IMR-90 (cell line): ENCODE measurements around the gene EEPD1. TPM values are rescaled to one million over a fixed set of nuclear protein-coding genes. Genes with fewer than 3 reads are reported as not detected.
A peak's percentile ranks its signal among the peaks of the same experiment; 100 is the strongest.

Experiments used
- ATAC-seq: fragments of 200-7000 bp; cut with Tn5 transposase; 2 replicates; pipeline ENCODE4 v1.9.1; 2020; ENCODE audit warnings: low read depth, mild to moderate bottlenecking, moderate library complexity
- BruUV-seq: library from RNA; stranded (reverse); fragments of 400-500 nt; replicated peaks from 2 replicates; lab custom pipeline; 2021; lab: Mats Ljungman, UMichigan
- CTCF ChIA-PET: fragments of 300-600 bp; formaldehyde crosslinking; extraction: SDS; loops from one replicate; lab custom pipeline; 2021; ENCODE audit warnings: antibody characterized with exemption; lab: Yijun Ruan, JAX
- POLR2A ChIA-PET: fragments of 300-600 bp; sonication (Branson Sonifier 250); formaldehyde crosslinking; loops from one replicate; lab custom pipeline; 2022; ENCODE audit warnings: antibody characterized with exemption; ENCODE audit not compliant: unreplicated experiment; lab: Charles Lee
- DNase-seq: peaks from one replicate; pipeline ENCODE4 v3.0.0; 2013
- H2AFZ ChIP-seq: replicated peaks from 2 replicates; pipeline ENCODE3; 2013; ENCODE audit warnings: low read length, mild to moderate bottlenecking; ENCODE audit not compliant: poor library complexity
- H2AK5ac ChIP-seq: 2 replicates; pipeline ENCODE4 v1.6.1; 2013; ENCODE audit warnings: low read depth, low read length, inconsistent platforms
- H2AK9ac ChIP-seq: replicated peaks from 2 replicates; pipeline ENCODE3; 2013; ENCODE audit warnings: mild to moderate bottlenecking, low read depth, low read length, moderate library complexity; ENCODE audit not compliant: poor library complexity
- H2BK120ac ChIP-seq: 2 replicates; pipeline ENCODE4 v1.6.1; 2013; ENCODE audit warnings: low read depth, low read length, inconsistent platforms
- H2BK15ac ChIP-seq: 3 replicates; pipeline ENCODE4 v1.6.1; 2013; ENCODE audit warnings: low read depth, low read length, inconsistent platforms
- H2BK20ac ChIP-seq: 2 replicates; pipeline ENCODE4 v1.6.1; 2013; ENCODE audit warnings: low read depth, mild to moderate bottlenecking, inconsistent platforms, low read length, moderate library complexity
- H2BK5ac ChIP-seq: 2 replicates; pipeline ENCODE4 v1.6.1; 2013; ENCODE audit warnings: mild to moderate bottlenecking, low read depth, low read length, inconsistent platforms; ENCODE audit not compliant: poor library complexity, severe bottlenecking
- H3K14ac ChIP-seq: replicated peaks from 2 replicates; pipeline ENCODE4 v1.6.1; 2013; ENCODE audit warnings: low read depth, low read length, inconsistent platforms
- H3K18ac ChIP-seq: 2 replicates; pipeline ENCODE4 v1.6.1; 2013; ENCODE audit warnings: low read depth, low read length, control low read depth
- H3K23ac ChIP-seq: 2 replicates; pipeline ENCODE4 v1.6.1; 2013; ENCODE audit warnings: low read depth, low read length, inconsistent platforms
- H3K27ac ChIP-seq: 2 replicates; pipeline ENCODE4 v1.5.1; 2013; ENCODE audit warnings: mild to moderate bottlenecking, control low read depth, low read length; ENCODE audit not compliant: insufficient read depth
- H3K27me3 ChIP-seq: 2 replicates; pipeline ENCODE4 v1.6.1; 2013; ENCODE audit warnings: low read length; ENCODE audit not compliant: control insufficient read depth, insufficient read depth
- H3K36me3 ChIP-seq: 2 replicates; pipeline ENCODE4 v1.6.1; 2013; ENCODE audit warnings: low read length, mixed read lengths; ENCODE audit not compliant: control insufficient read depth, insufficient read depth
- H3K4ac ChIP-seq: 2 replicates; pipeline ENCODE4 v1.6.1; 2013; ENCODE audit warnings: low read depth, low read length, inconsistent platforms
- H3K4me1 ChIP-seq: 2 replicates; pipeline ENCODE4 v1.6.1; 2013; ENCODE audit warnings: low read length, mixed read lengths; ENCODE audit not compliant: control insufficient read depth, insufficient read depth
- H3K4me2 ChIP-seq: 2 replicates; pipeline ENCODE4 v1.6.1; 2013; ENCODE audit warnings: low read depth, mild to moderate bottlenecking, control low read depth, low read length, moderate library complexity
- H3K4me3 ChIP-seq: 2 replicates; pipeline ENCODE4 v1.5.1; 2013; ENCODE audit warnings: low read depth, mild to moderate bottlenecking, control low read depth, low read length, moderate library complexity; ENCODE audit not compliant: insufficient read depth
- H3K56ac ChIP-seq: 2 replicates; pipeline ENCODE4 v1.6.1; 2013; ENCODE audit warnings: low read length, inconsistent platforms; ENCODE audit not compliant: insufficient read depth; ENCODE audit errors: extremely low read depth
- H3K79me1 ChIP-seq, 2 experiments: 2 replicates each; pipeline ENCODE4 v1.6.1; 2013; ENCODE audit warnings: low read length in 2 of 2, inconsistent platforms in 1 of 2, low read depth in 1 of 2
- H3K9ac ChIP-seq: 2 replicates; pipeline ENCODE4 v1.6.1; 2013; ENCODE audit warnings: low read depth, low read length, control low read depth
- H3K9me1 ChIP-seq: 2 replicates; pipeline ENCODE4 v1.6.1; 2013; ENCODE audit warnings: low read length, inconsistent platforms; ENCODE audit not compliant: insufficient read depth
- H3K9me3 ChIP-seq: 2 replicates; pipeline ENCODE4 v1.6.1; 2013; ENCODE audit warnings: low read length; ENCODE audit not compliant: control insufficient read depth, insufficient read depth
- H4K20me1 ChIP-seq: 2 replicates; pipeline ENCODE4 v1.6.1; 2013; ENCODE audit warnings: low read length, inconsistent platforms; ENCODE audit not compliant: insufficient read depth
- H4K5ac ChIP-seq: 2 replicates; pipeline ENCODE4 v1.6.1; 2013; ENCODE audit warnings: mild to moderate bottlenecking, low read depth, low read length, control low read depth
- H4K8ac ChIP-seq, 2 experiments: 2 replicates each; pipeline ENCODE4 v1.6.1; 2013; ENCODE audit warnings: low read depth in 2 of 2, low read length in 2 of 2, control low read depth in 1 of 2, inconsistent platforms in 1 of 2
- H4K91ac ChIP-seq: 2 replicates; pipeline ENCODE4 v1.6.1; 2013; ENCODE audit warnings: low read depth, low read length, inconsistent platforms; ENCODE audit not compliant: insufficient read depth
- BHLHE40 ChIP-seq: fragments of 150-350 bp; IDR thresholded peaks from 2 replicates; pipeline ENCODE4 v1.6.1; 2016; ENCODE audit warnings: mild to moderate bottlenecking, low read depth, low read length
- CTCF ChIP-seq: conservative IDR thresholded peaks from 2 replicates; pipeline ENCODE4 v1.5.1; 2012; ENCODE audit warnings: mild to moderate bottlenecking, low read depth, low read length, improper control_type of control experiment
- ELK1 ChIP-seq: fragments of 150-350 bp; IDR thresholded peaks from 2 replicates; pipeline ENCODE4 v1.6.1; 2016; ENCODE audit warnings: low read depth, mild to moderate bottlenecking, low read length, moderate library complexity, borderline replicate concordance
- NFE2L2 ChIP-seq: fragments of 150-350 bp; IDR thresholded peaks from 2 replicates; pipeline ENCODE4 v1.6.1; 2016; ENCODE audit warnings: low read depth, mild to moderate bottlenecking, low read length
- POLR2A ChIP-seq: IDR thresholded peaks from 2 replicates; pipeline ENCODE4 v1.6.1; 2012; ENCODE audit warnings: mild to moderate bottlenecking, low read depth, low read length
- RAD21 ChIP-seq: IDR thresholded peaks from 2 replicates; pipeline ENCODE4 v1.6.1; 2012; ENCODE audit warnings: low read length, improper control_type of control experiment
- RCOR1 ChIP-seq: IDR thresholded peaks from 2 replicates; pipeline ENCODE4 v1.6.1; 2012; ENCODE audit warnings: mild to moderate bottlenecking, low read length, improper control_type of control experiment; ENCODE audit not compliant: insufficient replicate concordance
- SMC3 ChIP-seq: fragments of 150-350 bp; IDR thresholded peaks from 2 replicates; pipeline ENCODE4 v1.6.1; 2016; ENCODE audit warnings: low read depth, mild to moderate bottlenecking, antibody characterized with exemption, low read length, moderate library complexity
- WGBS, 2 experiments: methylation state at CpG; one replicate each; pipeline versions ENCODE4 v1.1.5 to v1.1.7; 2013; ENCODE audit warnings: missing lambda C conversion rate in 2 of 2; ENCODE audit not compliant: insufficient read length in 1 of 2; ENCODE audit errors: extremely low coverage in 2 of 2; 5-methylcytosine and 5-hydroxymethylcytosine counted together
- dilution Hi-C: fragments of 300-500 bp; cut with HindIII; formaldehyde crosslinking; loops from one replicate; pipeline ENCODE4 v1.14.3; 2018; ENCODE audit warnings: low sequenced_read_pairs; ENCODE audit not compliant: unreplicated experiment
- in situ Hi-C: fragments of 300-500 bp; cut with MboI; formaldehyde crosslinking; loops from 3 replicates; pipeline ENCODE4 v1.14.3; 2019; ENCODE audit warnings: low sequenced_read_pairs, inconsistent platforms, mixed read lengths
- intact Hi-C: fragments of 100-400 bp; cut with micrococcal nuclease; formaldehyde crosslinking; loops from 2 replicates; pipeline ENCODE4 v1.10.0; 2022
- polyA plus RNA-seq, 3 experiments: library from polyadenylated mRNA; depleted of rRNA; stranded (reverse); fragments of >200 nt; gene quantifications; 2 replicates each; pipeline ENCODE4 v1.2.3, GENCODE V29; 2012; ENCODE audit warnings: low replicate concordance in 1 of 3
- total RNA-seq: library from RNA; depleted of rRNA; stranded (reverse); fragments of >200 nt; gene quantifications from 2 replicates; pipeline ENCODE4 v1.2.3, GENCODE V29; 2012

Gene EEPD1
- total and polyA plus RNA-seq, 2 of the 4 experiments (the other 2 are of a cell fraction): 7.3 to 15.2 TPM

GRCh38 chr7:36151921-36152755 is 916 bp upstream of the EEPD1 start:
- Histone ChIP-seq H3K56ac (peak overlapping the region; percentile 66; the same call in 1 of the 2 replicates), H3K36me3 (peaks cover 8% of the 10 kb centered on the region; the same call in 1 of the 2 replicates), H3K9ac (peak overlapping the region; percentile 70), H4K91ac (peak overlapping the region; percentile 74), H3K4me3 (peak overlapping the region; percentile 48), H3K9me3 (peaks cover 8% of the 10 kb centered on the region), H4K5ac (peak overlapping the region; percentile 76), H2BK15ac (peak overlapping the region; percentile 57; the same call in 2 of the 3 replicates), H3K27me3 (peaks cover 3% of the 10 kb centered on the region; the same call in 1 of the 2 replicates), H2BK20ac (peak overlapping the region; percentile 36; the same call in 1 of the 2 replicates), H3K18ac (peak overlapping the region; percentile 58), H2AFZ (peak overlapping the region; percentile 98), H3K9me1 (peaks cover 18% of the 10 kb centered on the region), H3K79me1 (peaks cover 22 to 35% of the 10 kb centered on the region in 2 experiments), H2BK5ac (peak overlapping the region; percentile 33), H2AK5ac (peak overlapping the region; percentile 52; the same call in 1 of the 2 replicates), H3K4me1 (peaks cover 16% of the 10 kb centered on the region), H3K4ac (peak overlapping the region; percentile 92), H4K8ac (peak overlapping the region; percentile 89 to 98), H3K14ac (peak overlapping the region; percentile 89; the same call in 1 of the 2 replicates), H3K4me2 (peak overlapping the region; percentile 81), H2BK120ac (peak overlapping the region; percentile 76), H2AK9ac (peak overlapping the region; percentile 53), H4K20me1 (peaks cover 14% of the 10 kb centered on the region; the same call in 1 of the 2 replicates), H3K27ac (peak overlapping the region; percentile 49), H3K23ac (peak overlapping the region; percentile 69; the same call in 1 of the 2 replicates)
- in situ Hi-C loops: no loop called here
- intact Hi-C loops: loop anchor here (2.0 to 10.0 kb wide), 2 partner anchors 139 to 167 kb away; no protein-coding TSS in a partner anchor
- WGBS, 2 experiments: 50% methylated on average over 8 of the region's 30 CpGs; no CpG with 5 or more reads in 1 of the 2 experiments
- POLR2A ChIA-PET: interaction anchor here (0.6 to 1.1 kb wide), 2 partner anchors 9 to 460 kb away, joined by 4 read pairs; no protein-coding TSS in a partner anchor
- no TSS peak for BruUV-seq
- TF ChIP-seq NFE2L2: no peak
- TF ChIP-seq RAD21: no peak
- TF ChIP-seq POLR2A: no peak
- TF ChIP-seq CTCF: no peak
- no peak for TF ChIP-seq RCOR1
- TF ChIP-seq ELK1: no peak
- TF ChIP-seq SMC3: no peak
- no peak for TF ChIP-seq BHLHE40
- dilution Hi-C loops: no loop called here
- DNase-seq: no peak
- CTCF ChIA-PET: no interaction called here
- ATAC-seq: no peak
